ENCODE results near the gene GAK. TPM values are rescaled to one million over a fixed set of nuclear protein-coding genes. Genes with fewer than 3 reads are reported as not detected.

The GAK gene
- total and polyA plus RNA-seq, 2 of the 13 experiments (the other 11 are each of a cell fraction or from before 2014, with no cell fraction given) = 17.5 to 44.3 TPM

- TF ChIP-seq CENPT (CRISPR knock-in tag; IDR thresholded peaks at IDR 0.05; ENCODE audit: low read depth) = 0 out of 2 replicates have a peak, but pooled peaks have one; percentile 12
- no peak for TF ChIP-seq ZNF260 (CRISPR knock-in tag; IDR thresholded peaks at IDR 0.05; ENCODE audit: borderline replicate concordance, low read depth)
- peak; percentile 80 for TF ChIP-seq ZNF687 (CRISPR knock-in tag; IDR thresholded peaks at IDR 0.05)
- peak; percentile 60 for TF ChIP-seq MAX (IDR thresholded peaks at IDR 0.05)
- TF ChIP-seq KAT8 (CRISPR knock-in tag; IDR thresholded peaks at IDR 0.05) = peak; percentile 17; the same call in 1 of the 2 replicates
- TF ChIP-seq JDP2 (CRISPR knock-in tag; IDR thresholded peaks at IDR 0.05; ENCODE audit: borderline replicate concordance) = no peak
- 0 out of 2 replicates have a peak, but pooled peaks have one; percentile 18 for TF ChIP-seq TGIF2 (CRISPR knock-in tag; IDR thresholded peaks at IDR 0.05)
- TF ChIP-seq TAF1 (CRISPR knock-in tag; IDR thresholded peaks at IDR 0.05) = peak; percentile 37; the same call in 1 of the 2 replicates
- no peak; the same call in 1 of the 2 replicates for TF ChIP-seq ZNF691 (CRISPR knock-in tag; IDR thresholded peaks at IDR 0.05; ENCODE audit: borderline replicate concordance, low read depth)
- no peak for TF ChIP-seq ZNF605 (CRISPR knock-in tag; IDR thresholded peaks at IDR 0.05)
- TF ChIP-seq EED (CRISPR knock-in tag; IDR thresholded peaks at IDR 0.05) = 0 out of 2 replicates have a peak, but pooled peaks have one; percentile 60
- no peak for TF ChIP-seq MLLT10 (CRISPR knock-in tag; IDR thresholded peaks at IDR 0.05)
- TF ChIP-seq ZFP90 (CRISPR knock-in tag; IDR thresholded peaks at IDR 0.05; ENCODE audit: borderline replicate concordance) = no peak
- TF ChIP-seq GFI1 (CRISPR knock-in tag; IDR thresholded peaks at IDR 0.05; ENCODE audit: borderline replicate concordance) = no peak
- no peak for TF ChIP-seq MAZ (IDR thresholded peaks at IDR 0.05; ENCODE audit: borderline replicate concordance, low read depth, low read length)
- peak; percentile 48; the same call in 1 of the 2 replicates for TF ChIP-seq MAZ (CRISPR knock-in tag; IDR thresholded peaks at IDR 0.05; ENCODE audit: low read depth)
- peak; percentile 46 for TF ChIP-seq FOSL2 (CRISPR knock-in tag; IDR thresholded peaks at IDR 0.05)
- TF ChIP-seq ELF1 (CRISPR knock-in tag; IDR thresholded peaks at IDR 0.05) = 0 out of 2 replicates have a peak, but pooled peaks have one; percentile 15
- peak; percentile 68; the same call in 1 of the 2 replicates for TF ChIP-seq MXD4 (CRISPR knock-in tag; IDR thresholded peaks at IDR 0.05)
Observed at GRCh38 chr4:836750-837301, 95.3 kb downstream of the GAK start (continued).
